D341Med (cell line): ENCODE measurements around the gene ITGAX.
"Not testable (repeated sequence)": the region's sequence is repeated elsewhere in the genome, so short reads cannot be mapped to it uniquely, and the experiment has no call there.

Experiments
- DNase-seq: peaks from one replicate; pipeline ENCODE4 v3.0.0; 2012; ENCODE audit warnings: low spot score

ITGAX gene

DNA sequence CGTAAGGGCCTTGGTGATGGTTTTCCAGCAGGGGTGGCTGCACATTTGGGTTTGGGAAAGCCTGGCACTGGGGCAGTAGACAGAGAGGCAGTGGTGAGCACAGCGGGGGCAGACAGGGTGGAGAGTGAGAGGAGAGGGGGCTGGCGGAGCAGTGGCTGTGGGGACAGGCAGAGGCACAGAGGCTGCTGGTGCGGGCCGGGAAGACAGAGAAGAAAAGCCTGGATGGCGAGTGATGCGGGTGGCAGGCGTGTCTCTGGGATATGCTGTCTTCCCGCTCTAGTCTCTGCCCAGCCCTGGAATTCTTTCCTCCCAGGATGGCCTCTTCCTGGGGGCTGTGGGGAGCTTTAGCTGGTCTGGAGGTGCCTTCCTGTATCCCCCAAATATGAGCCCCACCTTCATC lies 55.1 kb downstream of the ITGAX start:
- DNase-seq, result no peak

DNA sequence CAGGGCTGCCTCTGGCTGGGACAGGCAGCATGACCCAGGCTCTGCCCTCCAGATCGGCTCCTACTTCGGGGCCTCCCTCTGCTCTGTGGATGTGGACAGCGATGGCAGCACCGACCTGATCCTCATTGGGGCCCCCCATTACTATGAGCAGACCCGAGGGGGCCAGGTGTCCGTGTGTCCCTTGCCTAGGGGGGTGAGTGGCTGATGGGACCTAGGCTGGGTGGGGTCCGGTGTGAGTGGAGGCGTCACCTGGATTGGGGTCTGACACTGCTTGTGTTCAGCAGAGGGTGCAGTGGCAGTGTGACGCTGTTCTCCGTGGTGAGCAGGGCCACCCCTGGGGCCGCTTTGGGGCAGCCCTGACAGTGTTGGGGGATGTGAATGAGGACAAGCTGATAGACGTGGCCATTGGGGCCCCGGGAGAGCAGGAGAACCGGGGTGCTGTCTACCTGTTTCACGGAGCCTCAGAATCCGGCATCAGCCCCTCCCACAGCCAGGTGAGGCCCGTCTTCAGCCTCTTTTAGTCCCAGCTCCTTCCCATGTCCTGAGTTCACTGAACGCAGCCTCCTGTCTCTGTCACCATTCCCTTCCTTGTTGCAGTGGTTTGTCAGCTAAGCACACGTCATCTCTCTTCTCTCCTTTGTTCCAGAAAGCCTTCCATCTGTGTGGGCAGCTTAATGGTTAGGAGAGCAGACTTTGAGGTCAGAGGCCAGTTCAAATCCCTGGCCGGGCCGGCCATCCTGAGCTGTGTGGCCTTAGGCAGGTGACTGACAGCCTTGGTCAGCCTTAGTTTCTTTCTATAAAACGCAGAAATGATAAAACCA lies 56.3 kb downstream of the ITGAX start:
- no peak for DNase-seq

DNA sequence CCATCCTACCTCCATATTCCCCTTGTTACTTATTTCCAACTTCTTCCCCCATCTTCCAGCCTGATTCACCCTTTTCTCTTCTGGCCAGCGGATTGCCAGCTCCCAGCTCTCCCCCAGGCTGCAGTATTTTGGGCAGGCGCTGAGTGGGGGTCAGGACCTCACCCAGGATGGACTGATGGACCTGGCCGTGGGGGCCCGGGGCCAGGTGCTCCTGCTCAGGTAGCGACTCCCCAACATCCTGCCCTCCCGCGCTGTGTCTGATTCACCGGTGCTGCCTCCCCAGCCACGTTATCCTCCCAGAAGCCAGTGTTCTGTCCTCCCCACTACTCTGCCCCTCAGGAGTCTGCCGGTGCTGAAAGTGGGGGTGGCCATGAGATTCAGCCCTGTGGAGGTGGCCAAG lies 57.8 kb downstream of the ITGAX start:
- no peak for DNase-seq

- no peak for DNase-seq
Measured at GRCh38 chr16:31413381-31413780, 58.4 kb downstream of the ITGAX start.

DNA sequence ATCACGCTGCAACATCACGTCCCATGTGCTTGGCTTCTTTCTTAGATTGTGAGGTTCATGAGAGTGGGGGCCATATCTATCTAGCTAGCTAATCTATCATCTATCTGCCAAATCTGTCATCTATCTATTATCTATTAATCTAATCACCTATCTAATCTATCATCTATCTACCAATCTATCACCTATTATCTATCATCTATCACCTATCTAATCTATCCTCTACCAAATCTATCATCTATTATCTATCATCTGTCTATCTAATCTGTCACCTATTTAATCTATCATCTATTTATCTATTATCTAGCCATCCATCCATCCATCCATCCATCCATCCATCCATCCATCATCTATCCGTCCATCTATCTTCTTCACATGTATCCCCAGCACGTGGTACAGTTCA lies 59.0 kb downstream of the ITGAX start:
- no peak for DNase-seq

- DNase-seq, result no peak
Measured at GRCh38 chr16:31414706-31415105, 59.7 kb downstream of the ITGAX start.

GRCh38 chr16:31416371-31416770 lies 61.4 kb downstream of the ITGAX start:
- DNase-seq, result no peak

- DNase-seq, result not testable (repeated sequence)
Measured at GRCh38 chr16:31417036-31417435, 62.1 kb downstream of the ITGAX start.

- no peak for DNase-seq
Measured at GRCh38 chr16:31417916-31418315, 62.9 kb downstream of the ITGAX start.

DNA sequence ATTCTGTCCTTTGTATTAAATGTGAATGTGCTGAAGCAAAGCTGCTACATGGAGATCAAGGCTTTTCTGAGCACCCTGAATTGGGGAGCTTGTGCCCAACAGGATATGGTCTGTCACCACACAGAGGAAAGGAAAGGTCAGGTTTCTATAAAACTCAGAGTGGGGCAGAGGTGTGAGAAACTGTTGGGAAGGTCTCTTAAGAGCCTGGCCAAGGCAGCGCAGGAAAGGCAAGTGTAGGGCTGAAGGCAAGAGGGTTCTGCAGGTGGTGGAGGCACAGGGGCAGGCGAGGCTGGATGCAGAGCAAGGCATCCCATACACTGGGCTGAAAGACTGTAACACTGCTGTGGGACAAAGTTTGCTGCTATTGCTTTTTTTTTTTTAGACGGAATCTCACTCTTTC lies 65.1 kb downstream of the ITGAX start:
- no peak for DNase-seq

DNA sequence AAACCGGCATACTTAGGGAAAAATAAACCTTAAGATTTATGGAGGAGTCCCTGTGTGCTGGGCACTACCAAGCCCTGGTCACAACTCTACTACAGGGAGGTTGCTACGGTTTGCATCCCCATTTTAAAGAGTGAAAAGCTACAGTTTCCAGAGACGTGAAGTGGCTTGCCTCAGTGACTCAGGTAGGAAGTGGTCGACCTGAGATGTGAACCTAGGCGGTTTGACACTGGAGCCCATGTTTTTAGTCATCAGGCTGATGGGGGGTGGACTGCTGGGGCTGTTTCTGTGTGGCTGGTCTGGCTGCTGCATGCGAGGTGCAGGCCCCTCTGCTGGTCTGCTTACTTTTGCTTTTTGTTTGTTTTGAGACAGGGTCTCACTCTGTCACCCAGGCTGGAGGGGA lies 66.6 kb downstream of the ITGAX start:
- DNase-seq, result no peak

GRCh38 chr16:31423241-31423640 lies 68.3 kb downstream of the ITGAX start:
- DNase-seq, result no peak

DNA sequence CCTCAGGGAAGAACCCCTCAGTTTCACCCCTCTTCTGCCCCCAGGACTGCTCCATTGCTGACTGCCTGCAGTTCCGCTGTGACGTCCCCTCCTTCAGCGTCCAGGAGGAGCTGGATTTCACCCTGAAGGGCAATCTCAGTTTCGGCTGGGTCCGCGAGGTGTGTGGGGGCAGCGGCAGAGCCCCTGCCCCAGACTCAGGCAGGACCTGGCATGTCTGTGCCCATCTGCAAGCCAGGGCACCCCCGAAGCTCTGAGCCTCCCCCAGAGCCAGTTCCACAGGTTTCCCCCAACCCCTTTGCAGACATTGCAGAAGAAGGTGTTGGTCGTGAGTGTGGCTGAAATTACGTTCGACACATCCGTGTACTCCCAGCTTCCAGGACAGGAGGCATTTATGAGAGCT lies 68.8 kb downstream of the ITGAX start:
- DNase-seq, result no peak

DNA sequence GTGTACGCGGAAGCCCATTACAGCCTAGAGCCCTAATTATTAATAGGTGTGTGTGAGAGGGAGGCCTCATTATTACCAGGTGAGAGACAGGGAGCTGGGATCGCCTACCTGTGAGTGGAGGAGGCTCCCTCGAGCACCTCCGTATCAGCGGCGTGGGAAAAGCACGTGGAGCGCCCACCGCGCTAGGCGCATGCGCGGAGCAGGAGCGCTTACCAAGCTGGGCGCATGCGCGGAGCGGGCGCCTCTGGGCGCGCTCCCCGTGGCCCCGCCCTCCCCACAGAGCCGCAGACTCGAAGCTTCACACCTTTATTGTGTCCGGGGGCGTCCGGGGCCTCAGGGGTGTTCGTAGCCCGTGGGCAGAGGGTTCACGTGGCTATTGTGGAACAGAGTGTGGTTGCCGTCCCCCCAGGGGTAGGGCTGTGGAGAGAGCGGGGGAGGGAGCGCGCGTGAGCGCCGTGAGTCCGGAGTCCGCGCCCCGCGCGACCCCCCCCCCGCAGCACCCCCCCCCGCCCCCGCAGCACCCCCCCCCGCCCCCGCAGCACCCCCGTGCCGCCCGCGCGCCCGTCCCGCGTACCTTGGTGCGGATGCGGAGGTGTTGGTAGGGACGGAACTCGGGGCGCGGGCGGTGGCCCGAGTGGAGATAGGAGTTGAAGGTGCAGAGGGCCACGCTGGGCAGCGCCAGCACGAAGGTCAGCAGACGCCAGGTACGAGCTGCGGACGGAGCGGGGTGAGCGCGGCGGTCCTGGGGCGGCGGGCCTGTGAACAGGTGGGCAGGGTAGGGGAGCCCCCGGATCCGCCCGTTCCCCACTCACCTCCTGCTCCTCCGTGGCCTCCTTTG lies 72.7 kb downstream of the ITGAX start:
- no peak for DNase-seq

DNA sequence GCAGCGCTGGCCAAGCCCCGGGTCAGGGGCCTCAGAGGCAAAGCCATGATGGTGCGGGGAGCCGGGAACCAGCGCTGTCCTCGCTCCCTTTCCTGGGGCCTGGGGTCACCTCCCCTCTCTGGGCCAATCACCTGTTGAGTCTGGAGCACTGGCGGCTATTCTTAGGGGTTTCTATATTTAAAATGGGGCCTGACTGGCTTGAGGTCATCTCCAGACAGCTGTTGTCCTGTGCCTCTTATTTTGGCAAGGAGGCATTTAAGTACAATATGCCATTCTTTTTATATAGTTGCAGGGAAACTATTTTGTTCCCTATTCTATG lies 73.3 kb downstream of the ITGAX start, which contains the start of gene COX6A2:
Gene COX6A2 (minus strand): TSS at position 82 of the 319 bp plus-strand sequence. CDS start 35 bp downstream, at position 47.
- DNase-seq, result no peak

GRCh38 chr16:31428638-31429247 lies 73.8 kb downstream of the ITGAX start:
- DNase-seq, result no peak

DNA sequence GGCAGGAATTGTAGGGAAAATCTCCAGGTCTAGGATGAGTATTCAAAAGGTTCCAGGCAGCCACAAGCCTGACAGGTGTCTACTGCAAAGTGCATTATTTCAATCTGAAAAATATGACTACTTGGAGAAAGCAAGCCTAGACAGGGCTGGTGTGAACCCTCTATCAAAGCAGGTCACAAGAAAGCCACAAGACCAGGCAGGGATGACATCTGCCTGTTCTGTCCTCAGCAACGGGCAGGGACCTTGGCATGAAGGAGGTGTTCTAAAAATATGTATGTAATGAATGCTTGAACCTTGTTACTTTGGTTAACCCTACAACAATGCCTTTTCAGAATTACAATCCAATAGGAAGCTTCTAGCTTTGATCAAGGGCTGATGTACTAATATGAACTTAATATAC lies 74.3 kb downstream of the ITGAX start:
- DNase-seq, result no peak

DNA sequence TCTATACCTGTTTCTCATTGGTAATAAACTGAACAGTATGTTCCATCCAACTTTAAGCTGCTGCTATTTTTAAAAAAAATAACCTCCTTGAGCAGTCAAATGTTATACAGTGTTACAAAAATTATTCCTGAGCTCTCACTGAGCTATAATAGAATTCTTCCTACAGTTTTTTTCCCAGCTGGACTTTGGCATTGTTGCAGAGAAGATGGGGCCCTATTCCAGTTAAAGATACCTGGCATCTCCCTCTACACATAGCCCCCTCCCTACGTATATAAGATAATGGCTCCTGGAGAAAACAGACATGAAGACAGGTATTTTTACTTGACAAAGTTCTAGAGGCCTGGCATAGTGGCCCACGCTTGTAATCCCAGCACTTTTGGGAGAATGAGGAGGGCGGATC lies 74.8 kb downstream of the ITGAX start:
- no peak for DNase-seq

- no peak for DNase-seq
Measured at GRCh38 chr16:31430380-31431052, 75.5 kb downstream of the ITGAX start.
